Kidney epithelial cell (primary cell): ENCODE measurements around the gene KCNE4. TPM values are rescaled to one million over a fixed set of nuclear protein-coding genes. Genes with fewer than 3 reads are reported as not detected.

Experiments
- DNase-seq: peaks from one replicate; pipeline ENCODE4 v3.0.0-alpha.2; 2010; ENCODE audit warnings: low read depth
- H3K27me3 ChIP-seq: 2 replicates; pipeline ENCODE4 v1.6.0; 2011; ENCODE audit warnings: low read length; ENCODE audit not compliant: control insufficient read depth, insufficient read depth
- H3K36me3 ChIP-seq: 2 replicates; pipeline ENCODE4 v1.5.1; 2011; ENCODE audit warnings: low read length; ENCODE audit not compliant: control insufficient read depth, insufficient read depth
- H3K4me3 ChIP-seq: 2 replicates; pipeline ENCODE4 v1.5.1; 2011; ENCODE audit warnings: low read depth, mild to moderate bottlenecking, control low read depth, low read length
- total RNA-seq: library from RNA; depleted of rRNA; stranded (reverse); fragments of >200 nt; gene quantifications from 2 replicates; pipeline ENCODE4 v1.2.3, GENCODE V29; 2015
- TF ChIP-seq, protein P1 (sequence below): IDR thresholded peaks from 2 replicates; pipeline ENCODE4 v1.5.1; 2011; ENCODE audit warnings: mild to moderate bottlenecking, moderate library complexity, low read length, control low read depth, inconsistent platforms; ENCODE audit not compliant: insufficient read depth, poor library complexity, severe bottlenecking

KCNE4 gene
- total RNA-seq, 1 donor from 2014 or later, result 0.25 TPM

DNA sequence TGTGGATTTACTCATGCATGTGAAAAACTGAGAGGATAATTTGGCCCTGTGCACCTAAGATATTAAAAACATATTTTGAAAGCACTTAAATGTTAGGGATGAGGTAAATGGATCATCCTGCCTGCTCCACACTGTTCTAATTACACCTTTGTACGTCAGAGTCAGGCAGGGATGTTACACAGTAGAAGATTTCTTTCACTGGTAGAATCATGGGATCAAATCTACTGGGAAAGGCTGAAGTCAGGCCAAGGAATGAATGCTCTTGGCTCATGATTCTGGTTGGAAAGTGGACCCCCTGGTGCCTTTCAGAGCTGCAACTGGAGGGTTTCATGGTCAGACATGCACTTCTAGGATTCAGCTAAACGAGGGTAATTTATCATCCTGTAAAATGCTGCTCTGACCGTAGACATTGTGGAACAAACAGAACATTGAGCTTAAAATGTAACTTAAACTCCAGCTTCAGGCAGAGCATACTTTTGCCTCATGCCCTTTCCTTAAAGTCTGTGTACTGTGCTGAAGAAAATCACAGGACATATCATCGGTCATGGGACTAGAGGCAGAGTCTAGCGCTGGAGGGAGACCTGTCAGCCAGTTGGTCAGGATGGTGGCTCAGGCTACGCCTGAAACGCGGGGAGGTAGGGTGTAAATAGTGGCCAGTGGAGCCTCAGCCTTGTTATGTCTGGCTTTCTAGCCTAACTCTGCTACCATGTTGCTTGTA lies 4.9 kb downstream of the KCNE4 start:
- Histone ChIP-seq H3K36me3 (no peaks in the 10 kb centered on the region), H3K4me3 (no peak overlapping the region), H3K27me3 (no peaks in the 10 kb centered on the region)
- TF ChIP-seq, protein P1, sequence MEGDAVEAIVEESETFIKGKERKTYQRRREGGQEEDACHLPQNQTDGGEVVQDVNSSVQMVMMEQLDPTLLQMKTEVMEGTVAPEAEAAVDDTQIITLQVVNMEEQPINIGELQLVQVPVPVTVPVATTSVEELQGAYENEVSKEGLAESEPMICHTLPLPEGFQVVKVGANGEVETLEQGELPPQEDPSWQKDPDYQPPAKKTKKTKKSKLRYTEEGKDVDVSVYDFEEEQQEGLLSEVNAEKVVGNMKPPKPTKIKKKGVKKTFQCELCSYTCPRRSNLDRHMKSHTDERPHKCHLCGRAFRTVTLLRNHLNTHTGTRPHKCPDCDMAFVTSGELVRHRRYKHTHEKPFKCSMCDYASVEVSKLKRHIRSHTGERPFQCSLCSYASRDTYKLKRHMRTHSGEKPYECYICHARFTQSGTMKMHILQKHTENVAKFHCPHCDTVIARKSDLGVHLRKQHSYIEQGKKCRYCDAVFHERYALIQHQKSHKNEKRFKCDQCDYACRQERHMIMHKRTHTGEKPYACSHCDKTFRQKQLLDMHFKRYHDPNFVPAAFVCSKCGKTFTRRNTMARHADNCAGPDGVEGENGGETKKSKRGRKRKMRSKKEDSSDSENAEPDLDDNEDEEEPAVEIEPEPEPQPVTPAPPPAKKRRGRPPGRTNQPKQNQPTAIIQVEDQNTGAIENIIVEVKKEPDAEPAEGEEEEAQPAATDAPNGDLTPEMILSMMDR, result no peak
- no peak for DNase-seq

DNA sequence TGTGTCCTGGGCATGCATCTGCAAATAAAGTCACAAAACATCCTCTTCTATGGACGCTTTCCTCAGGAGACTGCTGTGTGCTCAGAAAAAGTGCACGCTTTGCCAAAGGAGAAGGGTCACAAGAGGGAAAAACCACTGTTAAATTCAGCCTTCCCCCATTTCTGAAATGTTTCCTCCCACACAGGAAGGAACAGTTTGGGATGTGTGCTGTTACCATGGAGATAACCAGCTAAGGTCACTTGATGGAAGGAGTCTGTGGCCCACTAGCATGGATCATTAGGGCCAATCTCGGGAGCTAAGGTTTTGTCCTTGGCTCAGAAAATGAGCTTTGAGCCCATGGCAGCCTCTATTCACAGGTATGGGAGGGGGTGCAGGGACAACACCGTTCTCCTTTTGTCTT lies 5.6 kb downstream of the KCNE4 start:
- no peak overlapping the region for H3K4me3 ChIP-seq
- H3K36me3 ChIP-seq, result no peaks in the 10 kb centered on the region
- TF ChIP-seq, protein P1, result no peak
- no peaks in the 10 kb centered on the region for H3K27me3 ChIP-seq
- no peak for DNase-seq

DNA sequence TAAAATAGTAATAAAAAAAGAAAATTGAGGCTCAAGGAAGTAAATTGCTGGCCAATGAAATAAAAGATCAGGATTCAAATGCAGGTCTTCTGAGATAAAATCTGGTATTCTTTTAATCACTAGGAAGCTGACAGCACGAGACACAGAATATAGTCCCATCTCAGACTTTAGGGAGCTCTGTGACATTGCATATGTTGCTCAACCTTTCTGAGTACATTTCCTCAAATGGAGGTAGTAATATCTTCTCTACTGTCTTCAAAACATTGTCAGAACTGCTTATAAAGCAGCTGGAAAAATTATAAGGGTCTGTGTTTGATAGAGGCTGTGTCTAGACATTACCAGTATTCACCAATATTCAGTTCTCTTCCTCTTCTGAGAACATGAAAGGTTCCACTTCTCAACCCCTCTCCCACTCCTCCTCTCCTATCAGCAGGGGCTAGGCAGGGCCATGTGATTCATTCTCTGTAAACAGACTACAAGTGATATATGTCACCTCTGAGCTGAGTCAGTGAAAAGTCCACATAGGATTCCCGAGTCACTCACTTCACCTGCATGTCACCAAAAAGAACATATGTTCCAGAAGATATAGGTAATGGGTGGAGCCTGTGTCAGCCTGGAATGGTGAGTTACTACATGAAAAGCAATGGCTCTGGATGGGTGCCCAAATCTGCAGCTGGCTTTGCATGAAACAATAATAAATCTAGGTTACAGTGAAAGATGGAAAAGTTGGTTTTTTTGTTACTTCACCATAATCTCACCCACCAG lies 7.1 kb downstream of the KCNE4 start:
- no peak overlapping the region for H3K4me3 ChIP-seq
- no peaks in the 10 kb centered on the region for H3K36me3 ChIP-seq
- no peaks in the 10 kb centered on the region for H3K27me3 ChIP-seq
- TF ChIP-seq, protein P1, result no peak
- no peak for DNase-seq

DNA sequence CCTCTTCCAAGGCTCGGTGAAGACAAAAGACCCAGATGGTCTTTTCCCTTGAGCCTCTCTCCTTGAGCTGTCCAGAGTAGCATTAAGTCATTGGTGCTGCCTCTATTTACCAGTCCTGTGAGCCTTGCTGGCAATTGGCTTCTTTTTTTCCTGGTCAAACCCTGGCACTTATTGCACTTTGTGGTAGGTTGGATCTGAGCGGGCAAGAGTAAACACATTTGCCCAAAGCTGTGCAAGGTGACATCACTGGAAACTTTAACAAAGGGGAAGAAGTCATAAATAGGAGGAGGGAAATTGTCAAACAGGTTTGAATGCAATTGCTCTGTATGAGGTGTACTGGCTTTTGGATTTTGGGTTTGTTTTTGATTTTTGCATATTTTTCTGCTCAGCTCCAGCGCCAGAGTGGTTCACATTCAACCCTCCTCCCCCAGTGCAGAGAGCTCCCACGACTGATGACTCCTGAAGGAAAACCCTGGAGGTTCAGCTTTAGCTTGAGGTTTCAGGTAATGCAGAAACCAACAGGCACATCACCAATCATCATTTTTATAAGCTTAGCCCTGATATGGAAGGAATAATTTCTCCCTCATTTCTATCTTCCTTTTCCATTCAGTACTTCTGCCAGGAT lies 8.3 kb downstream of the KCNE4 start:
- no peak overlapping the region for H3K4me3 ChIP-seq
- TF ChIP-seq, protein P1, result no peak
- H3K27me3 ChIP-seq, result no peaks in the 10 kb centered on the region
- no peaks in the 10 kb centered on the region for H3K36me3 ChIP-seq
- DNase-seq, result no peak

DNA sequence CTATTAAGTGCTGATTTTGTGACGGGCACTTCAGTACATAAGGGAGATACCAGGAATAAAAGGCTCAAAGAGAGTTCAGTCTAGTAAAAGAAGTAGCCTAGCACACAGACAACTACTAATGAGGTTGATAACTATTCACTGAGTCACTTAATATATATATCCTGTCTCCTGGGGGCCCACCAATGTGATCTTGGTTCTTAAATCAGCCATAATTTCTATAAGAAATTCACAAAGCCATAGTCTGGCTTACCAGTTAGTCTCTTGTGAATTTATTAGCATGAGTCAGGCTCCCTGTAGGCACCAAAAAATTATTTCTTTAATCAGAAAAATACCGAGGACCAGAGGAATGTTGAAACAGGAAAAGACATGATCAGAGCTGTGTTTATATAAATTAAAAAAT lies 10.4 kb downstream of the KCNE4 start:
- no peak for DNase-seq
- no peaks in the 10 kb centered on the region for H3K36me3 ChIP-seq
- no peaks in the 10 kb centered on the region for H3K27me3 ChIP-seq
- no peak overlapping the region for H3K4me3 ChIP-seq
- TF ChIP-seq, protein P1, result no peak
